DMS53 (cell line): ENCODE results near the gene SLC25A42.
"Not testable (repeated sequence)": the region's sequence is repeated elsewhere in the genome, so short reads cannot be mapped to it uniquely, and the experiment has no call there.

Experiments
- DNase-seq: peaks from one replicate; lab custom pipeline; 2025; lab: John Stamatoyannopoulos, UW

SLC25A42 gene

DNA sequence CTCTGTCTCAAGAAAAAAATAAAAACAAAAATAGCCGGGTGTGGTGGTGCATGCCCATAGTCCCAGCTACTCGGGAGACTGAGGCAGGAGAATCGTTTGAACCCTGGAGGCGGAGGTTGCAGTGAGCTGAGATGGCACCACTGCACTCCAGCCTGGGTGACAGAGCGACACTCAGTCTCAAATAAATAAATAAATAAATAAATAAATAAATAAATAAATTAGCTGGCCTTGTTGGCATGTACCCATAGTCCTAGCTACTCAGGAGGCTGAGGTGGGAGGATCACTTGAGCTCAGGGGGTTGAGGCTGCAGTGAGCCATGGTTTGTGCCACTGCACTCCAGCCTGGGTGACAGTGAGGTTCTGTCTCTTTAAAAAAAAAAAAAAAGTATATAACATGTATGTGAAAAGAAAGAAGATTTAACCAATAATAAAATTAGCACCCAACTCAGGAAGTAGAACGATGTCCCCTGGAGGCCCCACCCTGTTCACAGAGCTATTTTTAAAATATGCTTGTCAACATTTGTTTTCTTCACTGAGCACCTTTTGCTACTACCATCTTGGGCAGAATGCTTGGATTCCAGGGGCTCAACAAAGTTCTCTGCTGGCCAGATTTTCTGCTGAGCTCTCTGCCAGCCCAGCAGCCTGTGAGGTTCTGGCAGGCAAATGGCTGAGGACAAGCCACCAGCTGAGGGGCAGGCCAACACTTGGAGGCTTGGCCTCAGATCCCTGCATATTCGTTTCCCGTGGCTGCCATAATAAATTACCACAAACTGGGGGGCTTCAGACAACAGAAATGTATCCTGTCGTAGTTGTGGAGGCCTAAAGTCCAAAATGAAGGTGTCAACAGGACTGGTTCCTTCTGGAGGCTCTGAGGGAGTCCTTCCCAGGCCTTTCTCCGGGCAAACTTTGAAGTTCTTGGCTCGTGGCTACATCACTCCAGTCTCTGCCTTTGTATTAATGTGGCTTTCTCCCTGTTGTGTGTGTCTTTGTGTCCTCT lies 5.2 kb downstream of the SLC25A42 start:
- DNase-seq: no peak

GRCh38 chr19:19071897-19072296 lies 8.1 kb downstream of the SLC25A42 start:
- DNase-seq: no peak

DNA sequence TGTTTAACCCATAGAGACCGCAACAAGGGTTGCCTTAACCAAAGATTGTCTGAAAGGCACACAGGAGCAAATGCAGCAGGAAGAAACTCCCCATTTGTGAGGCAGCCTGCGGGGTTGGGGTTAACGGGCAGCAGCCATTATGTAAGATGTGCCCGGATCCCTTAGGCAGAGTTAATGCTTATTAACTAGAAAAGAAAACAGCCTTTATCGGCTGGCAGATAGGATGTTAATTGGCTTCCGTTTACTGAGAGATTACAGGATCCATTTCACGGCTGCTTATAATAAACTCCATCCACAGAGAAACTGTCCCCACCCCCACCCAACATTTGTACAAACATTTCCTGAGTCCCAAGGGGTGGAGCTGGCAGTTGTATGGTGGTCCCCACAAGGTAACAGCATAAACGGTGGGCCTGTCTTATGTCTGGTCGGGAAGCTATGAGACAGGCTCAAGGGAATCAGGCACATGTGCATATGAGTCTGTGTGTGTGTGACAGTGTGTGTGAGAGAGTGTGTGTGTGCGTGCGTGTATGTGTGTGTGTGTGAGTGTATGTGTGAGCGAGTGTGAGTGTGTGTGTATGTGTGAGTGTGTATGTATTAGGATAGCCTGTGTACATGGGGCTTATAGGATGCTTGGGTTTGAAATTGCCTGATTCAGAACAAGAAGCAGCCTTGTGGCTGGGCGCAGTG lies 10.5 kb downstream of the SLC25A42 start:
- no peak for DNase-seq

DNA sequence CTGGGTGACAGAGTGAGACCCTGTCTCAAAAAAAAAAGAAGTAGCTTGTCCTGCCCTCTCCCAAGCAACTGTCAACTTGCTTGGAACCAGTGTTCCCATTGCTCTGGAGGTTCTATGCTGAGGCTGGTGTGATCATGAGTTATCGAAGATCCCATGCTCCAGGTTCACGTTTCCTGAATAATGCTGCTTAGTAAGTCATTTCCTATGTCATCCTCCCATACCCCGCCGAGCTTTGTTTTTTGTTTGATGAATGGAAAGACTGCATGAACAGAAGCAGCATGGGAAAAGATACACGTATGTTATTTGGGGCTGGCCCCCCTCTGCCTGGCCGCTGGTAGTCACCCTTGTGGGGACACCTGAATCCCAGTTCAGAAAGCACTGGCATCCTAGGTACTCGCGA lies 11.3 kb downstream of the SLC25A42 start:
- no peak for DNase-seq

DNA sequence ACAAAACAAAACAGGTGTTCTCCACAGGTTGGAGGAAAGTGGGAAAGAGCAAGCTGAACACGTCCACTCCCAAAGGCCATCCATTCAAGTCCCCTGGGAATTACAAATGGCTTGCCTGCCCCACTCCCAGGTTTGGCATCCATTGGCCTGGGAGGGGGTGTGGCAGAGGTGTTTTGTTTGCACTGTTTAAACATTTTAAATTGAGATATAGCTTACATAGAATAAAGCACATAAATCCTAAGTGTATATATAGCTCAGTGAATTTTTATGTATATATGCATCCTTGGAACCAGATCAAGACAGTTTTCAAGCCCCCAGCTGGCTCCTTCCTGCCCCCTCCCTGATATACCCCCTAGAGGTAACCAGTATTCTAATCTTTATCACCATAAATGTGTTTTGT lies 12.7 kb downstream of the SLC25A42 start:
- DNase-seq: no peak

- DNase-seq: no peak
These were observed 13.3 kb downstream of the SLC25A42 start for GRCh38 chr19:19077103-19077502.

DNA sequence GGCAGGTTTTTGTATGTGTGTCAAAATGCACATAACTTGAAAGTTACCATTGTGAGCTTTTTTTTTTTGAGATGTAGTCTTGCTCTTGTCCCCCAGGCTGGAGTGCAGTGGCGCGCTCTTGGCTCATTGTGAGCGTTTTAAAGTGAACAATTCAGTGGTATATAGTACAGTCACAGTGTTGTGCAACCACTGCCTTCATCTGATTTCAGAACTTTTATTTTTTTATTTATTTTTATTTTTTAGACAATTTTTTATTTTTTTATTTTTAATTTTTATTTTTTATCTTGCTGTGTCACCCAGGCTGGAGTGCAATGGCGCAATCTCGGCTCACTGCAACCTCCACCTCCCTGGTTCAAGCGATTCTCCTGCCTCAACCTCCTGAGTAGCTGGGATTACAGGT lies 15.0 kb downstream of the SLC25A42 start:
- no peak for DNase-seq

GRCh38 chr19:19079571-19079970 lies 15.8 kb downstream of the SLC25A42 start:
- DNase-seq: no peak

DNA sequence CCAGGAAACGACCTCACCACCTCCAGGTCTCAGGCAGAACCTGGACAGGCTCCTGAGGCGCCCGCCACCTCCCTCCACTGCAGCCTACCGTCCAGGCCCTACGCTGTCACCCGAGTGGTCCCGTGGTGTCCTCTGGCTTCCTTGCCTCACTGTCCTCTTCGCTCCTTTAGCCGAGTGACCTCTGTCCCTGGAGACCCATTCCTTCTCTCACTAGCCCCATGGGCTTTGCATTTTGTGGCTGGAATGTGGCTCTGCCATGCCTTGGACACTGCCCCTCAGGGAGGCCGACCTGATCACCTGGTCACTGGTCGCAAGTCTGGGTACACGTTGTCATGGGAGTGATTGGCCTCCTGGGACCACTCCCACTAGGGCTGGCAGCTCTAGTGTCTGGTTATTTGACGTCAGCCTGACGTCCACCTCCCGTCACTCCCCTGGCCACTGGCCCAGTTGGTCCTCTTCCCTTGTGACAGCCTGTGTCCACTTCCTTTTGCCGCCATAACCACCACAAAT lies 17.9 kb downstream of the SLC25A42 start:
- no peak for DNase-seq

GRCh38 chr19:19083413-19084178 lies 19.8 kb downstream of the SLC25A42 start:
- DNase-seq: no peak

DNA sequence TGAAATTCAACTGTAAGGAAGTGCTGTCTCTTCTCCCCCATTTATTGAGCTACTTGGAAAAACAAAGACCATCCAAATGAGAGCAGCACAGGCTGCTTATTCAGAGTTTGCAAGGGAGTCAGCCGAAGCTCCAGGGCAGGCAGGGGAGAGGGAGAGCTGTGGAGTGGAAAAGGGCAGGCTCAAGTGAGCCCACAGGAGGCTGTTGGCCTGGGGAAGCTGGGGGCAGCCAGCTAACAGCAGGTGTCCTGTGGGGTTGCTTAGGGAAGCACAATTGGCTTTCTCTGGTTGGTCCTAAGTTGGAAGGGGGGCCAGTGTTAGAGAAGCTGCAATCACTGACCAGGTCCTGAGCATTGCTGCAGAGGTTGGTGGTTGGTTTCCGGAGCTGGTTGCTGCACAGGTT lies 23.9 kb downstream of the SLC25A42 start:
- DNase-seq: no peak

DNA sequence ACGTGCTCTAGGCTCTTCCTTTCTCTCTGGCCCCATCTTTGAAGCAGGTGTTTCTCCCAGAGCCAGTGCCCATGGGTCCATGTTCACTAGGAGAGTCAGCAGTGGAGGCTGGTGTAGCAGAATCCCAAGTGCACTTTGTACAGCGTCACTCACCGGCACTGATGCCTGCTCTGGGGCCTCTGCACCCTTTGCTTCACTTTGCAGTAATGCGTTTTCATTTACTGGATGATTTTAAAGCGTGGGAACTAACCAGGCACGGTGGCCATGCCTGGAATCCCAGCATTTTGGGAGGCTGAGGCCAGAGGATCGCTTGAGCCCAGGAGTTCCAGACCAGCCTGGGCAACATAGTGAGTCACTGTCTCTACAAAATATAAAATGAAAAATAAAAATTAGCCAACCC lies 30.7 kb downstream of the SLC25A42 start:
- DNase-seq: no peak

DNA sequence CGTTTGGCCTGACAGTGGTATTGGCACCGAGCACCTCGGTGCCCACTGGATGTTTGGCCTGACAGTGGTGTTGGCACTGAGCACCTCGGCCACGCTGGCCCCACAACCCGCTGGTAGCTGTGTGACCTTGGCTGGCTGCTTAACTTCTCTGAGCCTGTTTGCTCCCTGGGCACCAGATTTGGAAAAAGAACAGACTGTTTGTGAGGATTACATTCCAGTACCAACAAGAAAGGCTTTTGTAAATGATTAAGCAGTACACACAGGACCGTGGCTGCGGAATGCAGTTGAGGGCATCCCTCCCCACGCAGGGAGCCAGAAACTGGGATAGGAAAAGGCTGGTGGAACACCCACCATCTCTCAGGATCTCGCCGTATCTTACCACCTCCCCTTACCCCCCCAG lies 31.9 kb downstream of the SLC25A42 start:
- DNase-seq: no peak

- DNase-seq: no peak
These were observed 33.1 kb downstream of the SLC25A42 start for GRCh38 chr19:19096641-19097627.

DNA sequence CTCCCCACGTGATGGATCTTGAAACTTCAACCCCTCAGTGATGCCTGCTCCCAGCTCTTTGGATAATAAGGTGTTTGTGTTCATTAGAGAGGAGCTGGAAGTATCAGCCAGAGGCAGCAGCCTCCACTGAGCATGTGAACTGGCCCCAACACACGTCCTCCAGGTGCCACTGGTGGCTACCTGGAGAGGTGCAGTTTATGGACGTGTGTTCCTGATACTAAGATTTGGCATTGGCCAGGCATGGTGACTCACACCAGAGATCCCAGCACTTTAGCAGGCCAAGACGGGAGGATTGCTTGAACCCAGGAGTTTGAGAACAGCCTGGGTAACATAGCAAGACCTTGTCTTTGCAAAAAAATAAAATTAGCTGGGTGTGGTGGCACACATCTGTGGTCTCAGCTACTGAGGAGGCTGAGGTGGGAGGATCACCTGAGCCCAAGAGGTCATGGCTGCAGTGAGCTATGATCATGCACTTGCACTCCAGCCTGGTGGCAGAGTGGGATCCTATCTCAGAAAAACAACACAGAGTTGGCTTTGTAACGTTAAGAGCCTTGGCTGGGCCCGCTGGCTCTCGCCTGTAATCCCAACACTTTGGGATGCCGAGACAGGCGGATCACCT lies 34.4 kb downstream of the SLC25A42 start:
- DNase-seq: no peak

- no peak for DNase-seq
These were observed 35.2 kb downstream of the SLC25A42 start for GRCh38 chr19:19098703-19099632.

DNA sequence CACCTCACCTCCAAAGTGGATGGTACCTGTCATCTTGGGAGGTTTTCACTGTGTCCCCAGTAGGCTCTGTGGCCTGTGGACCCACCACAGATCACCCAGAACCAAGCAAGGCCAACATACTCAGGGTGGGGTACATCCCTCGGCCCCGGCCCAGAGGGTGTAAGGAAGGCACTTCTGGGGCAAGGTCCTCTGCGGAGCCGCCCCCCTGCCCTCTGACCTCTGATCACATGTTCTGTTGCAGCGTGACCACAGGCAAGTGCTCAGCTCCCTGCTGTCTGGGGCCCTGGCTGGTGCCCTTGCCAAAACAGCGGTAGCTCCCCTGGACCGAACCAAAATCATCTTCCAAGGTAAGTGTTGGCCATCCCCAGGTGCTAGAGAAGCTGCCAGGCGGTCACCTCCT lies 37.7 kb downstream of the SLC25A42 start:
- no peak for DNase-seq

- DNase-seq: not testable (repeated sequence)
These were observed 38.8 kb downstream of the SLC25A42 start for GRCh38 chr19:19102566-19102965.

GRCh38 chr19:19103167-19103566 lies 39.4 kb downstream of the SLC25A42 start:
- no peak for DNase-seq
